ENCODE measurements around the gene GPR142.

DNA sequence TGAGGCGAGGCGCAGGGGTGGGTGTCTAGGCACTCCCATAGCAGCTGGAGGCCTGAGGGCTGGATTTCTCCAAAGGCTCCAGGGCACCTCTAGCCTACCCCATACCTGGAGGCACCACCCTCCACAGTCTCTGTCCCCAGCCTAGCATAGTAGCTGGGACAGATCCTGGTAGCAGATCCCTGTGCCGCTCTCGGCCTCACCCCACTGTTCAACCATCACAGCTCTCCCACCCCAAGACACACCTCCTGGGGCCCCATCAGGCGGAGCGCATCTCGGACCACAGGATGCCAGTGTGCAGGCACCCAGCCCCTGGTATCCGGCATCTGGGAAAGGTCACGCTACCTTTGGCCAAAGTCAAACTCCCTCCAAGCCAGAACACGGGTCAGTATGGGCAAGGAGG is 12.7 kb upstream of the GPR142 start:
- TF ChIP-seq ZFP3 (CRISPR knock-in tag; IDR thresholded peaks at IDR 0.05) (no peak), ISL1 (CRISPR knock-in tag; IDR thresholded peaks at IDR 0.05) (no peak)
